ENCODE measurements around the gene FBXW7.

DNA sequence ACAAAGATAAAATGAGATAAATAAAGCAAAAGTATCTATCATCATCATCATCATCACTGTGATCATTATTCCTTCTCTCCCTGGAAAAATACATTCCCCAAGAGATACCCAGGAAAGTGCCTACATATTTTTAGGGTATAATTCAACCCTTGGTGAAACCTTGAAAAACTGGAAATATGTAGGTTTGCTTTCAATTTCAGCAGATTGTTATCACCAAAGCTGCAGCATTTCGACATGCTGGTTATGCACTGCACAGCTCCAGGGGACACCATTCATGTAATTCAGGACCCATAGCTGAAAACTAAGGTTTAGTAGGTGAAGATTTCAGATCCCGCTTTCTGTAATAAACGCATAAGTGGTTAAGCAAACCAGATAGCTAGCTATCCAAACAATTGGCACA lies 28.4 kb upstream of the FBXW7 start:
- TF ChIP-seq HDAC2 (CRISPR knock-in tag; IDR thresholded peaks at IDR 0.05) (no peak), ZNF205 (CRISPR knock-in tag; IDR thresholded peaks at IDR 0.05) (no peak), GLI4 (CRISPR knock-in tag; IDR thresholded peaks at IDR 0.05; ENCODE audit: borderline replicate concordance) (no peak)
- TF ChIP-seq, protein P1, sequence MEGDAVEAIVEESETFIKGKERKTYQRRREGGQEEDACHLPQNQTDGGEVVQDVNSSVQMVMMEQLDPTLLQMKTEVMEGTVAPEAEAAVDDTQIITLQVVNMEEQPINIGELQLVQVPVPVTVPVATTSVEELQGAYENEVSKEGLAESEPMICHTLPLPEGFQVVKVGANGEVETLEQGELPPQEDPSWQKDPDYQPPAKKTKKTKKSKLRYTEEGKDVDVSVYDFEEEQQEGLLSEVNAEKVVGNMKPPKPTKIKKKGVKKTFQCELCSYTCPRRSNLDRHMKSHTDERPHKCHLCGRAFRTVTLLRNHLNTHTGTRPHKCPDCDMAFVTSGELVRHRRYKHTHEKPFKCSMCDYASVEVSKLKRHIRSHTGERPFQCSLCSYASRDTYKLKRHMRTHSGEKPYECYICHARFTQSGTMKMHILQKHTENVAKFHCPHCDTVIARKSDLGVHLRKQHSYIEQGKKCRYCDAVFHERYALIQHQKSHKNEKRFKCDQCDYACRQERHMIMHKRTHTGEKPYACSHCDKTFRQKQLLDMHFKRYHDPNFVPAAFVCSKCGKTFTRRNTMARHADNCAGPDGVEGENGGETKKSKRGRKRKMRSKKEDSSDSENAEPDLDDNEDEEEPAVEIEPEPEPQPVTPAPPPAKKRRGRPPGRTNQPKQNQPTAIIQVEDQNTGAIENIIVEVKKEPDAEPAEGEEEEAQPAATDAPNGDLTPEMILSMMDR (CRISPR knock-in tag; IDR thresholded peaks at IDR 0.05): no peak
- TF ChIP-seq, protein P2, sequence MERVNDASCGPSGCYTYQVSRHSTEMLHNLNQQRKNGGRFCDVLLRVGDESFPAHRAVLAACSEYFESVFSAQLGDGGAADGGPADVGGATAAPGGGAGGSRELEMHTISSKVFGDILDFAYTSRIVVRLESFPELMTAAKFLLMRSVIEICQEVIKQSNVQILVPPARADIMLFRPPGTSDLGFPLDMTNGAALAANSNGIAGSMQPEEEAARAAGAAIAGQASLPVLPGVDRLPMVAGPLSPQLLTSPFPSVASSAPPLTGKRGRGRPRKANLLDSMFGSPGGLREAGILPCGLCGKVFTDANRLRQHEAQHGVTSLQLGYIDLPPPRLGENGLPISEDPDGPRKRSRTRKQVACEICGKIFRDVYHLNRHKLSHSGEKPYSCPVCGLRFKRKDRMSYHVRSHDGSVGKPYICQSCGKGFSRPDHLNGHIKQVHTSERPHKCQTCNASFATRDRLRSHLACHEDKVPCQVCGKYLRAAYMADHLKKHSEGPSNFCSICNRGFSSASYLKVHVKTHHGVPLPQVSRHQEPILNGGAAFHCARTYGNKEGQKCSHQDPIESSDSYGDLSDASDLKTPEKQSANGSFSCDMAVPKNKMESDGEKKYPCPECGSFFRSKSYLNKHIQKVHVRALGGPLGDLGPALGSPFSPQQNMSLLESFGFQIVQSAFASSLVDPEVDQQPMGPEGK (CRISPR knock-in tag; IDR thresholded peaks at IDR 0.05): no peak
- TF ChIP-seq, protein P3, sequence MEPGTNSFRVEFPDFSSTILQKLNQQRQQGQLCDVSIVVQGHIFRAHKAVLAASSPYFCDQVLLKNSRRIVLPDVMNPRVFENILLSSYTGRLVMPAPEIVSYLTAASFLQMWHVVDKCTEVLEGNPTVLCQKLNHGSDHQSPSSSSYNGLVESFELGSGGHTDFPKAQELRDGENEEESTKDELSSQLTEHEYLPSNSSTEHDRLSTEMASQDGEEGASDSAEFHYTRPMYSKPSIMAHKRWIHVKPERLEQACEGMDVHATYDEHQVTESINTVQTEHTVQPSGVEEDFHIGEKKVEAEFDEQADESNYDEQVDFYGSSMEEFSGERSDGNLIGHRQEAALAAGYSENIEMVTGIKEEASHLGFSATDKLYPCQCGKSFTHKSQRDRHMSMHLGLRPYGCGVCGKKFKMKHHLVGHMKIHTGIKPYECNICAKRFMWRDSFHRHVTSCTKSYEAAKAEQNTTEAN (CRISPR knock-in tag; conservative IDR thresholded peaks at IDR 0.05): no peak

Measured in HepG2 (cell line).